H1 (cell line): ENCODE results near the gene ST6GALNAC5. TPM values are rescaled to one million over a fixed set of nuclear protein-coding genes. Genes with fewer than 3 reads are reported as not detected.

Source experiments
- CTCF ChIA-PET: fragments of 300-600 bp; sonication (Branson Sonifier 250); formaldehyde crosslinking; loops from one replicate; lab custom pipeline; 2021; ENCODE audit not compliant: partially characterized antibody; lab: Charles Lee
- POLR2A ChIA-PET: fragments of 300-600 bp; sonication (Branson Sonifier 250); formaldehyde crosslinking; loops from one replicate; lab custom pipeline; 2021; ENCODE audit warnings: inconsistent platforms; ENCODE audit not compliant: partially characterized antibody; lab: Charles Lee
- DNase-seq, 2 experiments: peaks; one replicate each; pipeline versions ENCODE4 v3.0.0 to v3.0.0-alpha.2; 2010 to 2022; ENCODE audit warnings: low spot score in 2 of 2, low read depth in 1 of 2, mixed read lengths in 1 of 2
- FAIRE-seq: peaks from 2 replicates; lab custom pipeline; 2011; peaks lifted over from hg19 to GRCh38; lab: Jason Lieb, UNC
- H2AFZ ChIP-seq: 2 replicates; pipeline ENCODE4 v1.8.1; 2012; ENCODE audit warnings: low read length, inconsistent platforms
- H2AK5ac ChIP-seq: 2 replicates; pipeline ENCODE4 v1.6.1; 2013; ENCODE audit warnings: low read depth, low read length
- H2BK120ac ChIP-seq: replicated peaks from 2 replicates; pipeline ENCODE3; 2013; ENCODE audit warnings: low read depth, low read length, inconsistent platforms
- H2BK12ac ChIP-seq: 2 replicates; pipeline ENCODE4 v1.6.1; 2013; ENCODE audit warnings: low read depth, low read length
- H2BK15ac ChIP-seq: 2 replicates; pipeline ENCODE4 v1.6.1; 2013; ENCODE audit warnings: low read length
- H2BK20ac ChIP-seq: 2 replicates; pipeline ENCODE4 v1.6.1; 2013; ENCODE audit warnings: low read length
- H2BK5ac ChIP-seq: 2 replicates; pipeline ENCODE4 v1.6.1; 2013; ENCODE audit warnings: low read depth, low read length
- H3K14ac ChIP-seq: 2 replicates; pipeline ENCODE4 v1.6.1; 2013; ENCODE audit warnings: inconsistent platforms; ENCODE audit not compliant: insufficient read length
- H3K18ac ChIP-seq: 2 replicates; pipeline ENCODE4 v1.6.1; 2013; ENCODE audit warnings: low read length; ENCODE audit errors: extremely low read depth
- H3K23ac ChIP-seq: 2 replicates; pipeline ENCODE4 v1.6.1; 2013; ENCODE audit warnings: inconsistent platforms; ENCODE audit not compliant: insufficient read length
- H3K23me2 ChIP-seq: 2 replicates; pipeline ENCODE4 v1.6.1; 2013; ENCODE audit warnings: low read depth, low read length
- H3K27ac ChIP-seq: 2 replicates; pipeline ENCODE4 v1.6.1; 2011; ENCODE audit warnings: low read depth, low read length, inconsistent platforms
- H3K27me3 ChIP-seq, 4 experiments: replicated peaks in 1 of 4; 1 replicate in 1 of 4; 2 replicates in 3 of 4; pipeline versions ENCODE4 v1.6.1 to v1.8.1; 2011 to 2013; ENCODE audit warnings: low read length in 3 of 4, mild to moderate bottlenecking in 3 of 4, inconsistent platforms in 2 of 4, mixed read lengths in 2 of 4, moderate library complexity in 1 of 4; ENCODE audit not compliant: control insufficient read depth in 3 of 4, insufficient read depth in 3 of 4; ENCODE audit errors: extremely low read depth in 1 of 4
- H3K36me3 ChIP-seq, 4 experiments: 2 replicates each; pipeline versions ENCODE4 v1.6.1 to v1.8.1; 2011 to 2013; ENCODE audit warnings: mild to moderate bottlenecking in 4 of 4, low read length in 3 of 4, moderate library complexity in 2 of 4, control low read depth in 1 of 4, inconsistent platforms in 1 of 4; ENCODE audit not compliant: insufficient read depth in 4 of 4, control insufficient read depth in 2 of 4
- H3K4ac ChIP-seq: replicated peaks from 2 replicates; pipeline ENCODE3; 2013; ENCODE audit warnings: low read length, low read depth, mixed read lengths, inconsistent platforms; ENCODE audit not compliant: insufficient read length
- H3K4me1 ChIP-seq, 4 experiments: replicated peaks in 1 of 4; 1 replicate in 1 of 4; 2 replicates in 3 of 4; pipeline versions ENCODE4 v1.6.1 to v1.8.1; 2011 to 2013; ENCODE audit warnings: low read length in 3 of 4, inconsistent platforms in 2 of 4, mixed read lengths in 1 of 4; ENCODE audit not compliant: insufficient read depth in 4 of 4, control insufficient read depth in 3 of 4
- H3K4me2 ChIP-seq, 2 experiments: 2 replicates each; pipeline versions ENCODE4 v1.6.1 to v1.8.1; 2011 to 2013; ENCODE audit warnings: low read depth in 2 of 2, low read length in 2 of 2, control low read depth in 1 of 2, inconsistent platforms in 1 of 2, mild to moderate bottlenecking in 1 of 2; ENCODE audit not compliant: insufficient read depth in 1 of 2
- H3K4me3 ChIP-seq, 4 experiments: fragments of 200-600, 300-600 bp in 1 of 4; sonication (generic), shearing (Covaris generic), sonication (Bioruptor Twin) in 1 of 4; 2 replicates each; pipeline versions ENCODE4 v1.5.1 to v1.8.1; 2011 to 2016; ENCODE audit warnings: low read length in 4 of 4, low read depth in 3 of 4, control low read depth in 2 of 4, inconsistent platforms in 2 of 4, mild to moderate bottlenecking in 2 of 4, mixed read lengths in 1 of 4, moderate library complexity in 1 of 4; ENCODE audit not compliant: insufficient read depth in 2 of 4; ENCODE audit errors: extremely low read depth in 1 of 4
- H3K56ac ChIP-seq: replicated peaks from 2 replicates; pipeline ENCODE3; 2013; ENCODE audit warnings: low read depth, mild to moderate bottlenecking, mixed read lengths, low read length, inconsistent platforms; ENCODE audit not compliant: insufficient read length
- H3K79me1 ChIP-seq: 2 replicates; pipeline ENCODE4 v1.6.1; 2013; ENCODE audit warnings: low read depth, low read length, control low read depth
- H3K79me2 ChIP-seq, 2 experiments: 2 replicates each; pipeline versions ENCODE4 v1.6.1 to v1.8.1; 2012 to 2013; ENCODE audit warnings: low read length in 2 of 2, mild to moderate bottlenecking in 2 of 2, inconsistent platforms in 1 of 2; ENCODE audit not compliant: insufficient read depth in 2 of 2, control insufficient read depth in 1 of 2
- H3K9ac ChIP-seq, 4 experiments: replicated peaks in 1 of 4; 1 replicate in 1 of 4; 2 replicates in 3 of 4; pipeline versions ENCODE4 v1.6.1 to v1.8.1; 2011 to 2013; ENCODE audit warnings: low read depth in 3 of 4, low read length in 3 of 4, control low read depth in 2 of 4, mild to moderate bottlenecking in 2 of 4, moderate library complexity in 2 of 4, inconsistent platforms in 1 of 4; ENCODE audit errors: extremely low read depth in 1 of 4
- H3K9me3 ChIP-seq, 2 experiments: 2 replicates each; pipeline versions ENCODE4 v1.6.1 to v1.8.1; 2012 to 2013; ENCODE audit warnings: mild to moderate bottlenecking in 2 of 2, moderate library complexity in 2 of 2, control low read depth in 1 of 2, inconsistent platforms in 1 of 2, low read depth in 1 of 2, low read length in 1 of 2, mixed read lengths in 1 of 2; ENCODE audit not compliant: insufficient read depth in 2 of 2
- H4K20me1 ChIP-seq, 2 experiments: replicated peaks in 1 of 2; 2 replicates each; pipeline versions ENCODE3 to v1.8.1; 2011 to 2013; ENCODE audit warnings: inconsistent platforms in 2 of 2, low read length in 2 of 2, mild to moderate bottlenecking in 1 of 2; ENCODE audit not compliant: insufficient read depth in 2 of 2, control insufficient read depth in 1 of 2
- H4K5ac ChIP-seq: 2 replicates; pipeline ENCODE4 v1.6.1; 2013; ENCODE audit warnings: low read length, low read depth, mixed read lengths, inconsistent platforms; ENCODE audit not compliant: insufficient read length
- H4K8ac ChIP-seq: 2 replicates; pipeline ENCODE4 v1.8.0; 2013; ENCODE audit warnings: mild to moderate bottlenecking, moderate library complexity, low read length, inconsistent platforms; ENCODE audit not compliant: insufficient read depth; ENCODE audit errors: extremely low read depth
- H4K91ac ChIP-seq: replicated peaks from 2 replicates; pipeline ENCODE3; 2013; ENCODE audit warnings: low read length, mixed read lengths, inconsistent platforms; ENCODE audit not compliant: insufficient read length
- ASH2L ChIP-seq: fragments of 200-600, 300-600 bp; sonication (generic); IDR thresholded peaks from one replicate; pipeline ENCODE4 v1.7.1; 2017; ENCODE audit warnings: low read length
- KDM1A ChIP-seq: fragments of 200-600, 300-600 bp; sonication (generic); IDR thresholded peaks from 2 replicates; pipeline ENCODE4 v1.7.1; 2016; ENCODE audit warnings: mild to moderate bottlenecking, low read length, borderline replicate concordance
- KDM4A ChIP-seq: IDR thresholded peaks from one replicate; pipeline ENCODE4 v1.7.1; 2012; ENCODE audit warnings: low read depth, mild to moderate bottlenecking, moderate library complexity, low read length, inconsistent platforms; ENCODE audit not compliant: severe bottlenecking
- POU5F1 ChIP-seq: IDR thresholded peaks from 2 replicates; pipeline ENCODE4 v1.6.1; 2011; ENCODE audit warnings: low read depth, mild to moderate bottlenecking, low read length, moderate library complexity
- RBBP5 ChIP-seq: IDR thresholded peaks from 2 replicates; pipeline ENCODE4 v1.7.1; 2012; ENCODE audit warnings: low read depth, mild to moderate bottlenecking, inconsistent platforms, low read length, moderate library complexity, borderline replicate concordance
- SIN3A ChIP-seq, 2 experiments: IDR thresholded peaks in 1 of 2; conservative IDR thresholded peaks in 1 of 2; 2 replicates each; pipeline ENCODE4 v1.6.1; 2011 to 2012; ENCODE audit warnings: low read length in 2 of 2, improper control_type of control experiment in 1 of 2, low read depth in 1 of 2, mild to moderate bottlenecking in 1 of 2
- SIX5 ChIP-seq: IDR thresholded peaks from 2 replicates; pipeline ENCODE4 v1.6.1; 2011; ENCODE audit warnings: mild to moderate bottlenecking, low read depth, low read length
- WGBS, 2 experiments: shearing (Covaris generic) in 1 of 2; methylation state at CpG; one replicate each; pipeline versions ENCODE4 v1.1.6 to v1.1.7; 2013 to 2015; ENCODE audit warnings: low lambda C conversion rate in 2 of 2, mixed read lengths in 2 of 2, inconsistent platforms in 1 of 2, low coverage in 1 of 2, missing lambda C conversion rate in 1 of 2; ENCODE audit not compliant: insufficient replicate concordance in 2 of 2, insufficient coverage in 1 of 2, insufficient read length in 1 of 2; ENCODE audit errors: extremely low coverage in 1 of 2, missing lambda C conversion rate in 1 of 2; 5-methylcytosine and 5-hydroxymethylcytosine counted together
- polyA plus RNA-seq, 7 experiments: library from polyadenylated mRNA; depleted of rRNA in 3 of 7; stranded (reverse) in 5 of 7; unstranded in 2 of 7; fragments of >200 nt in 5 of 7; fragments of 200-250 nt in 2 of 7; gene quantifications; 1 replicate in 5 of 7; 2 replicates in 1 of 7; 4 replicates in 1 of 7; pipeline versions ENCODE4 v1.2.1 to v1.2.3, GENCODE V29; 2011 to 2013; ENCODE audit warnings: missing spikeins in 2 of 7, mixed read lengths in 2 of 7
- total RNA-seq: library from RNA; stranded (reverse); fragmentation: NEBNext Ultra II Directional; extraction: Animal tissue kit (Norgen Biotek cat#: 25700); gene quantifications from 2 replicates; pipeline ENCODE4 v1.2.1, GENCODE V29; 2021

The ST6GALNAC5 gene
- total and polyA plus RNA-seq, 2 of the 8 experiments (the other 6 are each of a cell fraction or from before 2014, with no cell fraction given), result 6.2 to 7.3 TPM

DNA sequence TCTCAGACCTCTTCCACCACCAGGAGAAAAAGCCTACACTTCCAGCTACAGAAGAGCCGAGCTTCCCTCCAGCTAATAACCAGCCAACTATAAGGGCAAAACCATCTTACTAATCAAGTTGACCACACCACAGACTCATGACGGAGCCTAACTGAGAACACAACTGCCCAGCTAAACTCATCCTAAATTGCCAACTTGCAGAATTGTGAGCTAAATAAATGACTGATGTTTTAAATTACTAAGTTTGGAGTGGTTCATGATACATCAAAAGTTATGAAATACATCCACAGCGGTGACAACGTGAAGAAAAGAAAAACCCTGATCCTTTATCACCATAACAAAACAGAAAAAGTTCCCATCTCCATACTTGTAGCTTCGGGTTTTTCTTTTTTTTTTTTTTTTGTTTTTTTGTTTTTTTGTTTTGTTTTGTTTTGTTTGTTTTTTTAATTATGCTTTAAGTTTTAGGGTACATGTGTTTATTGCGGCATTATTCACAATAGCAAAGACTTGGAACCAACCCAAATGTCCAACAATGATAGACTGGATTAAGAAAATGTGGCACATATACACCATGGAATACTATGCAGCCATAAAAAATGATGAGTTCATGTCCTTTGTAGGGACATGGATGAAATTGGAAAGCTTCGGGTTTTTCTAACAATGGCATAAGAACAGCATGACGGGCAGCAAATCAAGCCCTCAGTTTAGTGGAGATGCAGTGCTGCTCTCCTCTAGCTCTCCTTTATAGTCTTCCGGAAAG, 229.4 kb downstream of the ST6GALNAC5 start:
- Histone ChIP-seq H2BK12ac (no peak overlapping the region), H3K27ac (no peak overlapping the region), H3K4ac (no peak overlapping the region), H3K9me3 (no peaks in the 10 kb centered on the region), H2AFZ (no peak overlapping the region), H3K23ac (no peak overlapping the region), H3K23me2 (no peaks in the 10 kb centered on the region), H4K8ac (no peak overlapping the region), H4K20me1 (no peaks in the 10 kb centered on the region), H2BK120ac (no peak overlapping the region), H2BK15ac (no peak overlapping the region), H2BK5ac (no peak overlapping the region), H4K5ac (no peak overlapping the region), H3K18ac (no peak overlapping the region), H3K4me3 (no peak overlapping the region), H3K9ac (no peak overlapping the region), H2BK20ac (no peak overlapping the region), H4K91ac (no peak overlapping the region), H3K4me2 (no peak overlapping the region), H3K14ac (no peak overlapping the region), H3K56ac (no peak overlapping the region), H3K4me1 (no peaks in the 10 kb centered on the region), H3K79me2 (no peaks in the 10 kb centered on the region), H2AK5ac (no peak overlapping the region), H3K79me1 (no peaks in the 10 kb centered on the region), H3K36me3 (no peaks in the 10 kb centered on the region), H3K27me3 (no peaks in the 10 kb centered on the region)
- CTCF ChIA-PET, result interaction anchor here (1.2 to 1.3 kb wide), 3 partner anchors 9 to 943 kb away, joined by 3 read pairs; no protein-coding TSS in a partner anchor
- POLR2A ChIA-PET, result no interaction called here
- no peak for TF ChIP-seq ASH2L
- no peak for TF ChIP-seq SIN3A (conservative IDR thresholded peaks at IDR 0.05 in 1 of 2, IDR thresholded peaks at IDR 0.05 in 1 of 2; ENCODE audit: low read depth in 1 of 2, low read length in 2 of 2)
- TF ChIP-seq POU5F1, result no peak
- no peak for TF ChIP-seq SIX5
- no peak for TF ChIP-seq RBBP5
- TF ChIP-seq KDM1A, result 0 out of 2 replicates have a peak, but pooled peaks have one; percentile 21
- no peak for TF ChIP-seq KDM4A
- no peak for FAIRE-seq
- DNase-seq, result no peak
- 92% methylated on average over 9 of the region's 9 CpGs; no CpG with 5 or more reads in 1 of the 2 experiments for WGBS, 2 experiments
